Measurements from ENCODE around the gene PFDN6. TPM values are rescaled to one million over a fixed set of nuclear protein-coding genes. Genes with fewer than 3 reads are reported as not detected.

Gene PFDN6
- polyA plus RNA-seq, 1 of the 3 experiments (the other 2 are of a cell fraction): 182 TPM

GRCh38 chr6:33243476-33243875 is 45.9 kb upstream of the PFDN6 start:
- Histone ChIP-seq H3K9ac (no peak overlapping the region), H3K4me2 (no peak overlapping the region), H3K9me2 (no peaks in the 10 kb centered on the region), H3K36me3 (replicated peaks in 1 of 2; ENCODE audit: control insufficient read depth in 1 of 2, insufficient read depth in 2 of 2, low read length in 1 of 2) (no peaks in the 10 kb centered on the region), H3K27ac (ENCODE audit: low read depth in 2 of 2, low read length in 1 of 2) (no peak overlapping the region), H3K9me3 (no peaks in the 10 kb centered on the region), H3F3A (replicated peaks; ENCODE audit: insufficient read depth) (peaks cover 2% of the 10 kb centered on the region), H3K4me1 (ENCODE audit: control insufficient read depth in 1 of 2, insufficient read depth in 2 of 2, low read depth in 1 of 2, low read length in 1 of 2) (peaks cover 5% of the 10 kb centered on the region in 2 experiments; a peak in 2 of 4 replicates), H3K27me3 (ENCODE audit: insufficient read depth) (peaks cover 22% of the 10 kb centered on the region; the same call in 1 of the 2 replicates), H3K4me3 (ENCODE audit: low read depth in 2 of 2, low read length in 1 of 2) (no peak overlapping the region), H3K79me2 (ENCODE audit: insufficient read depth) (no peaks in the 10 kb centered on the region), H2AFZ (ENCODE audit: low read depth) (no peak overlapping the region), H4K20me1 (ENCODE audit: insufficient read depth) (no peaks in the 10 kb centered on the region)
- TF ChIP-seq FOXM1 (IDR thresholded peaks at IDR 0.05; ENCODE audit: low read depth): no peak
- WGBS (ENCODE audit: low lambda C conversion rate): 0% methylated on average over 1 of the region's 1 CpG
- no peak for DNase-seq
- ChIA-PET POLR2A (no interaction called here), CTCF (no interaction called here)

DNA sequence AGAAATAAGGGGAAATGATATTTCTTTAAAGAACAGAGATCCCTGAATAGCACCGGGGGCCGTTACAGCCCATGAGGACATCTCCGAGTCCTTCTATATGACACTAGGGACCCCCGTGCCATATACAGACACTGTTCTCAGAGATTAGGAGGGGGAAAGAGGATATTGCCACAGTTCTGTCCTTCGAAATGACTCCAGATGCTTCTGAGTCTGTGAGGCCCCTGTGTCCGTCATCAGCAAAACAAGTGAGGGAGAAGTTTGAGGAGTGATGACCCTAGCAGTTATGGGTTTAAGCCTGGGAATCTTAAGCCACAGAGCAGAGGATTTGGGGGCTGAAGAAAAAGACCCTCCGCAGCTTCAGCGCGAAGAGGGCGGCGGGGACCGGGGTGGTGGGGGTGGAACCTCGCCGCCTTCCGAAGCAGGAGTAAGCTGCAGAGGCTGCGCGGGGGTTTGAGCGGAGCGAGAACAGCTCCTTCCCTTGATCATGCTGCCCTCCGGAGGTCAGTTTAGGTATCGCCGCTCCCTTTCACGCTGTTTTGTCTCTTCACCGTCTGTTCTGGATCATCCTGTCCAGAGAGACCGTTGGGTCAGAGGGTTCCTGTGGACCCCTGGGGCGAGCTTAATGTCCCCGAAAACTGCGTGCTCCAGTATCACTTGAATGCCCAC is 41.3 kb upstream of the PFDN6 start:
- TF ChIP-seq CTCF (IDR thresholded peaks at IDR 0.05): peak; percentile 88
- TF ChIP-seq, protein P1, sequence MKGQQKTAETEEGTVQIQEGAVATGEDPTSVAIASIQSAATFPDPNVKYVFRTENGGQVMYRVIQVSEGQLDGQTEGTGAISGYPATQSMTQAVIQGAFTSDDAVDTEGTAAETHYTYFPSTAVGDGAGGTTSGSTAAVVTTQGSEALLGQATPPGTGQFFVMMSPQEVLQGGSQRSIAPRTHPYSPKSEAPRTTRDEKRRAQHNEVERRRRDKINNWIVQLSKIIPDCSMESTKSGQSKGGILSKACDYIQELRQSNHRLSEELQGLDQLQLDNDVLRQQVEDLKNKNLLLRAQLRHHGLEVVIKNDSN (IDR thresholded peaks at IDR 0.05; ENCODE audit: borderline replicate concordance, low read depth): peak; percentile 15; the same call in 1 of the 2 replicates
- TF ChIP-seq MXI1 (IDR thresholded peaks at IDR 0.05; ENCODE audit: low read depth, low read length): peak; percentile 14; the same call in 1 of the 2 replicates
- peak; percentile 36; the same call in 1 of the 2 replicates for TF ChIP-seq MAX (IDR thresholded peaks at IDR 0.05; ENCODE audit: low read depth)
- no peak for TF ChIP-seq TEAD4 (IDR thresholded peaks at IDR 0.05; ENCODE audit: borderline replicate concordance, insufficient read depth)
- no peak for TF ChIP-seq ELF1 (IDR thresholded peaks at IDR 0.05)
- TF ChIP-seq RAD21 (IDR thresholded peaks at IDR 0.05; ENCODE audit: low read length): peak; percentile 95
- TF ChIP-seq TCF12 (IDR thresholded peaks at IDR 0.05): no peak
- TF ChIP-seq NRF1 (IDR thresholded peaks at IDR 0.05; ENCODE audit: low read depth, low read length): peak; percentile 41; the same call in 1 of the 2 replicates
- TF ChIP-seq GABPA (IDR thresholded peaks at IDR 0.05; ENCODE audit: low read depth): no peak
- peak; percentile 79 for TF ChIP-seq SMC3 (IDR thresholded peaks at IDR 0.05; ENCODE audit: low read depth, low read length)
- peak; percentile 2; the same call in 1 of the 2 replicates for TF ChIP-seq TAF1 (IDR thresholded peaks at IDR 0.05; ENCODE audit: borderline replicate concordance, low read depth, low read length)
- TF ChIP-seq NFIC (IDR thresholded peaks at IDR 0.05; ENCODE audit: borderline replicate concordance): no peak
- TF ChIP-seq SIN3A (IDR thresholded peaks at IDR 0.05; ENCODE audit: borderline replicate concordance, low read depth, low read length): peak; percentile 52; the same call in 1 of the 2 replicates
- TF ChIP-seq CHD2 (IDR thresholded peaks at IDR 0.05; ENCODE audit: low read length, partially characterized antibody): peak; percentile 22
- POLR2A ChIA-PET: interaction anchor here (1.0 to 3.0 kb wide), 7 partner anchors 11 to 354 kb away, joined by 3 to 18 read pairs (median 5); partner anchors contain the start of genes B3GALT4, HSD17B8, RING1 and RPS18
- H3K9me3 ChIP-seq: no peaks in the 10 kb centered on the region

More for the DNA sequence above, 41.3 kb upstream of the PFDN6 start:
- Histone ChIP-seq H3F3A (replicated peaks; ENCODE audit: insufficient read depth) (peaks cover 34% of the 10 kb centered on the region), H3K4me3 (ENCODE audit: low read depth in 2 of 2, low read length in 1 of 2) (peak overlapping the region; percentile 62 to 76), H3K79me2 (ENCODE audit: insufficient read depth) (peaks cover 10% of the 10 kb centered on the region; the same call in 1 of the 2 replicates), H3K27ac (ENCODE audit: low read depth in 2 of 2, low read length in 1 of 2) (peak overlapping the region; percentile 96), H3K4me1 (ENCODE audit: control insufficient read depth in 1 of 2, insufficient read depth in 2 of 2, low read depth in 1 of 2, low read length in 1 of 2) (peaks cover 21 to 30% of the 10 kb centered on the region in 2 experiments), H2AFZ (ENCODE audit: low read depth) (peak overlapping the region; percentile 88), H3K27me3 (ENCODE audit: insufficient read depth) (no peaks in the 10 kb centered on the region; the same call in 1 of the 2 replicates), H3K4me2 (peak overlapping the region; percentile 98), H3K9ac (peak overlapping the region; percentile 72), H3K9me2 (no peaks in the 10 kb centered on the region), H3K36me3 (replicated peaks in 1 of 2; ENCODE audit: control insufficient read depth in 1 of 2, insufficient read depth in 2 of 2, low read length in 1 of 2) (peaks cover 6 to 9% of the 10 kb centered on the region in 2 experiments), H4K20me1 (ENCODE audit: insufficient read depth) (no peaks in the 10 kb centered on the region)
- 14% methylated on average over 25 of the region's 28 CpGs for WGBS (ENCODE audit: low lambda C conversion rate)
- peak; percentile 81 for DNase-seq
- CTCF ChIA-PET: interaction anchor here (0.6 to 7.3 kb wide), 64 partner anchors 11 to 394 kb away, joined by 3 to 96 read pairs (median 6); partner anchors contain the start of genes B3GALT4, HLA-DMA, HLA-DMB and HLA-DOA

All from SK-N-SH (cell line).